GM10248 (cell line): ENCODE measurements around the gene PPP4R2.

Source experiments
- CTCF ChIA-PET: fragments of 300-600 bp; sonication (Branson Sonifier 250); formaldehyde crosslinking; extraction: SDS; loops from one replicate; lab custom pipeline; 2021; ENCODE audit warnings: antibody characterized with exemption; lab: Yijun Ruan, JAX
- POLR2A ChIA-PET: fragments of 350-650 bp; sonication (Branson Sonifier 250); formaldehyde crosslinking; extraction: SDS; loops from one replicate; lab custom pipeline; 2020; ENCODE audit warnings: antibody characterized with exemption; lab: Yijun Ruan, JAX
- DNase-seq: peaks from one replicate; pipeline ENCODE4 v3.0.0; 2012; ENCODE audit errors: extremely low spot score
- TF ChIP-seq, protein P1 (sequence below): IDR thresholded peaks from 2 replicates; pipeline ENCODE4 v1.5.1; 2012; ENCODE audit warnings: mild to moderate bottlenecking, low read depth; ENCODE audit errors: extremely low read depth, missing control alignments, control extremely low read depth

The PPP4R2 gene

DNA sequence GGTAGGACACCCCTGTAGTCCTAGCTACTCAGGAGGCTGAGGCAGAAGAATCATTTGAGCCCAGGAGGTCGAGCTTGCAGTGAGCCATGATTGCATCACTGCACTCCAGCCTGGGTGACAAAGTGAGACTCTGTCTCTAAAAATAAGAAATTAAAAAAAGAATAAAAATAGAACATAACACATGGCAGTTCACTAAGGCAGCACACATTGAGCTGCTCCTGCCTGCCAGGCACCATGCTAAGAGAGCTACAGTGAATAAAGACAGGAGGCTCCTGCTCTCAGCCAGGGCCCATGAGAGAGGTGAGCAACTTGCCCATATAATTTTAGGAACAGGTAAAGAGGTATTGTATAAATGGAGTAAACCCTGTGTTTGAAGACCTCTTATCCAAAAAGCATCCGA lies 119.2 kb downstream of the PPP4R2 start:
- TF ChIP-seq, protein P1, sequence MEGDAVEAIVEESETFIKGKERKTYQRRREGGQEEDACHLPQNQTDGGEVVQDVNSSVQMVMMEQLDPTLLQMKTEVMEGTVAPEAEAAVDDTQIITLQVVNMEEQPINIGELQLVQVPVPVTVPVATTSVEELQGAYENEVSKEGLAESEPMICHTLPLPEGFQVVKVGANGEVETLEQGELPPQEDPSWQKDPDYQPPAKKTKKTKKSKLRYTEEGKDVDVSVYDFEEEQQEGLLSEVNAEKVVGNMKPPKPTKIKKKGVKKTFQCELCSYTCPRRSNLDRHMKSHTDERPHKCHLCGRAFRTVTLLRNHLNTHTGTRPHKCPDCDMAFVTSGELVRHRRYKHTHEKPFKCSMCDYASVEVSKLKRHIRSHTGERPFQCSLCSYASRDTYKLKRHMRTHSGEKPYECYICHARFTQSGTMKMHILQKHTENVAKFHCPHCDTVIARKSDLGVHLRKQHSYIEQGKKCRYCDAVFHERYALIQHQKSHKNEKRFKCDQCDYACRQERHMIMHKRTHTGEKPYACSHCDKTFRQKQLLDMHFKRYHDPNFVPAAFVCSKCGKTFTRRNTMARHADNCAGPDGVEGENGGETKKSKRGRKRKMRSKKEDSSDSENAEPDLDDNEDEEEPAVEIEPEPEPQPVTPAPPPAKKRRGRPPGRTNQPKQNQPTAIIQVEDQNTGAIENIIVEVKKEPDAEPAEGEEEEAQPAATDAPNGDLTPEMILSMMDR: no peak
- DNase-seq: no peak
- ChIA-PET POLR2A (no interaction called here), CTCF (interaction anchor here (0.9 to 1.4 kb wide), 2 partner anchors 246 to 392 kb away, joined by 3 to 4 read pairs; no protein-coding TSS in a partner anchor)
